H4 (cell line): ENCODE data around the gene GPR4. TPM values are rescaled to one million over a fixed set of nuclear protein-coding genes. Genes with fewer than 3 reads are reported as not detected.
"Not testable (repeated sequence)": the region's sequence is repeated elsewhere in the genome, so short reads cannot be mapped to it uniquely, and the experiment has no call there.

Experiments
- DNase-seq: peaks from one replicate; pipeline ENCODE4 v3.0.0-alpha.2; 2015; ENCODE audit warnings: low spot score
- total RNA-seq: library from RNA; depleted of rRNA; stranded (reverse); fragments of >200 nt; shearing (Covaris generic); gene quantifications from 2 replicates; pipeline ENCODE4 v1.2.3, GENCODE V29; 2014; rRNA removed

GPR4 gene
- total RNA-seq = not detected in 2 replicates

DNA sequence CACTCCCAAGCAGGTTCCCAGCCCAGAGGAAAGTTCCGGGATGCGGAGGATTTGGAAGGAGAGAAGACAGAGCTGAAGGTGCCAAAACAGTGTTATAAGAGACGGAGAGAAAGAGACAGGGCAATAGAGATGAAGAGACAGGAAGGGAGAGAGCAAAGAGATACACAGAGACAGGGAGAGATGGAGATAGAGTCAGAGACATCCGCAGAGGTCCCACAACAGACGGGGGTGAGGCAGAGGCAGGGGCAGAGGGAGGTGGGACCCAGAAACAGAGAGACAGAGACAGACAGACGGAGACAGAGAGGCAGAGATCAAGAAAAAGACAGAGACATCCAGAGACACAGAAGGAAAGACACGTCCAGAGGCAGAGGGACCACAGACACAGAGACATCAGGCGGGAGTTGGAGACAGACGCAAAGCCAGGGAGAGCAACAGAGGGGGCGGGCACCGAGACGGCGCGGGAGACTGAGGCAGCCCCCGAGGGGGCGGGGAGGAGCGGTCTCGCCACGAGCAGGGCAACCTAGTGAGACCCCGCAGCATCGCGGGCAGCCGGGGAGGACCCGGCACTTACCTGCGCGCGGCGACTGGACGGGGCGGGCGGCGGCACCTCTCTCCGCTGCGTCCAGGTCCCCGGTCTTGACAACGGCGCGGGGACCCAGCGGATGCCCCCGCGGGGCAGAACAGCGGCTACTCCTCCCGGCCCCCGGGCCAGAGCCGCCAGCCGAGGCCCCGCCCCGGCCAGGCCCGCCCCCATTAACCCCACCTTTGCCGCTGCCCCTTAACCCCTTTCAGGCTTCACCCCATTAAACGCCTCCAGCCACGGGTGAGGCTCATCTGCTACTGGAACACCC, at the start of gene GPR4:
Gene GPR4, minus strand, starts transcription at position 689 of the 851 bp plus-strand sequence. CDS start 10,346 bp downstream, outside the sequence.
- DNase-seq = no peak

- DNase-seq = no peak
These were observed 48.7 kb upstream of the GPR4 start for GRCh38 chr19:45650722-45651121.

- no peak for DNase-seq
These were observed 44.3 kb upstream of the GPR4 start for GRCh38 chr19:45646345-45646698.

DNA sequence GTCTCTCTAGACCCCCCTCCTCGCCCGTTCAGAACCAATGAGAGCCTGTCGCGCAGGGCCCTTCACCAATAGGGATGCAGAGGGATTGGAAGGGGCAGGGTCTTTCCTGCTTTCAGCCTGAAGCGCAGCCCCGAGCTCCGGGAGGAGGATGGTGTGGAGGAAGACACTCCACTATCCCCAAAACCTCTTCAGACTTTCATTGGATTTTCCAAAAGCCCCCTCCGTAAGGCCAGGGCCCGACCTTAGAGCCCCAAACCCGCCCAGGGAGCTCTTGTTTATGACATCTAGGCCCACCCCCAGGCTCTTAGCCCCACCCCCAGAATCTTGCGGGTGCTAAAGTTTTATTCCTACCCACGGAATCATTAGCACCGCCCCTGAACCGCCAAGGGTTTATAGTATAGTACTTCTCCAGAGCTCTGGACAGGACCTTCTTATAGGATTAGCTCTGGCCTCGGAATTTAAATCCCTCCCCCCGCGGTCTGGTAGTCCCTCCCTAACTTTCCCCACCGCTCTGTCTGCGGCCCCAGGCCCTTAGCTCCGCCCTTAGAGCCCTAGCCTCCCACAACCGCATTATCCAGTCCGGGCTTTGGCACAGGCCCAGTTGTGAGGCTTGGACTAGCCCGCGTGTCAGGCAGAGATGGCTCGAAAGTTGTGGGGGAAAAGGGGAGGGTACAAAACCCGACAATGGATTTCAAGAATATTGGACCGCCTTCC, 43.8 kb upstream of the GPR4 start:
- DNase-seq = peak; percentile 76

DNA sequence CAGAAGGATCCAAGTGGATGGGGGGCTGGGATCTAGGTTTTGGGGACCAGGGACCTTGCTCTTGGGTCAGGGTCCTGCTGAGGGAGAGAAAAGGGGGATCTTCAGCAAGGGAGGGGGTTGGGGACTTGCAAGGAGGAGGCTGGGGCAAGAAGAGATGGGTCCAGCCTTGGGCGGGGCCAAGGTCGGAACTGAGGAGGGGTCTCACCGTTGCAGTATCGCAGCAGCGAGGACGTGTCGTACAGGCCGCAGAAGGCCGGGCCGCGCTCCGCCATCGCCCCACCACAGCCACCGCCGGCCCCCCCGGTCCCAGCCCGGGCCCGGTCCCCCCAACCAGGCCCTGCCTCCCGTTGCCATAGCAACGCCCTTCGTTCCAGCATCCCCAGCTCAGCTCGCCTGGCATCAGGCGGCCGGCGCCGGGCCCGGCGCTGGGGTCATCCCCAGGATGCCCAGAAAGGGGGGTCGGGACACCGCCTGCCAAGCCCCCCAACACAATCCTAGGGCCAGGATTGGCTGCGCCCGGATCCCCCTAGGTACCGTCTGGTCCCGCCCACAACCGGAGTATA, 43.1 kb upstream of the GPR4 start:
- DNase-seq = no peak

DNA sequence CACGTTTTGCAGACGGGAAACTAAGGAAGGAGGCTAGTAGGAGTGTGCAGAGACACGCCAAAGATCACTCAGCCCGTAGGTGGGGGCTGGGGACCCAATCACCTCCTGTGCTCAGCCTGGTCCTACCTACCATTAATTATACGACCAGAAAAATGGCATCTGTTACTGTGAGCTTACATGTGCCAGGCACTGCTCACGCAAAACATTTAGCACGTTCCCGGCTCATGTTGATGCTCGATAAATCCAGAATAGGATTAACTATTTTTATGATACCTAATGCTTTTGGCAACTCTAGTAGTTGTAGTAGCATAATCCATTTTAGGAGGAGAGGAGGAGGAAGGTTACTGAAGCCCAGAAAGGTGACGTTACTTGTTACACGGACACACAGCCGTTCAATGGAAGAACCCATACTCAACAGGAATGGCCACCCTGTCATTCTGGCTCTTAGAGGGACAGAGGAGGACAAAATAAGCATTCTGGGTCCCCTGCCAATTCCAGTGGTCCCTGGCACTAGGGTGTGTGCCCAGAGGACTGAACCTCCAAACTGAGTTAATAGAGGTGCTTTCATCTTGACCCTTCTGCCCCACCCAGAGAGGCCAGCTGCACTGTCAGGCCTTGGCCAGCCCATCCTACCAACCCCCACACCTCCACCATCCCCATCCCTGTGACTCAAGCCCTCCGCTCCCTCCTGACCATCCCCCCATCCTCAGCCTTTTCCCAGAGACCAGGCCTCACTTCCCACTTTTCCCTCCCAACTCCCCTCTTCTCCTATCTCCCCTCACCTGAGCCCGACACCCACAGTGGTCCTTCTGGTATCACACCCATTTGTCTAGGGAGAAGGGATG, 42.1 kb upstream of the GPR4 start:
- no peak for DNase-seq

DNA sequence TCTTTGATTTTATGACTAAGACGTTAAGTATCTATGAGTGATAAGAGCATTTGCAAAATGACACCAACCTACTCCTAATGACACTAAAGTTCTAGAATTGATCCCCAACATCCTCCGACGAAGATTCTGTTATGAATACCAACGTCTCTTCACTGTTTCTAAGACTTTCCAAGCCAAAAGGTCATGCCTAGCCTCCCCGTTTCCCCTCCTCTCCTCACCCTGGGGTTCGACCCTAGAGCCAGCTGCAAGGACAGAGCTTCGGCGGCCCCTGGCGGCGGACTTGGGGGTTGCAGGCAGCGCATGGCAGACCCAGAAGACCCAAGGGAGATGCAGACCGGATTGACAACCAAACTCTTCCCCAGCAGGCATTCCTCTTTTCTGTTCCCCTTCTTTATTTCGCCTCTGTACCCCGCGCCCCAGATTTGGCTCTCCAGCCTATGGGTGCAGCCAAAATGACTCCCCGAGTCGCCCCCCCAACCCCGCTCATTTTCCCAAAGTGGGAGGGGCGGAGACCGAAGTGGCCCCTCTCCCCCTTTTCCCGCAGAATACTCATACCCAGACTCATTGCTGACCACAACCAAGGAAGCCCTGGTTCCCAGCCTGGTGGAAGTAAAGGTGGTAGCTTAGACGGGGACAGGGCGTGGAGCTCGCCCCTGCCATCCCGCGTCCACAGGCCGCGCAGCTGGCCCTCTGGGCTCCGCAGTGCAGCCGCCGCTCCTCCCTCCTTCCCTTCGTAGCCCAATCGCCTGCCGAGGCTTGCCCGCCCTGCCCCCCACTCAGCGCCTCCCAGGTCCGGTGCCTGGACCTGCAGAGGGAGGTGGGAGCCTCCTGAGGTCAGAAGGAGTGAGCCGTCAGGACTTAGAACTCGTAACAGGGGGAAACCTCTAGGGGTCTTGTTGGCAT, 41.3 kb upstream of the GPR4 start:
- DNase-seq = peak; percentile 33

DNA sequence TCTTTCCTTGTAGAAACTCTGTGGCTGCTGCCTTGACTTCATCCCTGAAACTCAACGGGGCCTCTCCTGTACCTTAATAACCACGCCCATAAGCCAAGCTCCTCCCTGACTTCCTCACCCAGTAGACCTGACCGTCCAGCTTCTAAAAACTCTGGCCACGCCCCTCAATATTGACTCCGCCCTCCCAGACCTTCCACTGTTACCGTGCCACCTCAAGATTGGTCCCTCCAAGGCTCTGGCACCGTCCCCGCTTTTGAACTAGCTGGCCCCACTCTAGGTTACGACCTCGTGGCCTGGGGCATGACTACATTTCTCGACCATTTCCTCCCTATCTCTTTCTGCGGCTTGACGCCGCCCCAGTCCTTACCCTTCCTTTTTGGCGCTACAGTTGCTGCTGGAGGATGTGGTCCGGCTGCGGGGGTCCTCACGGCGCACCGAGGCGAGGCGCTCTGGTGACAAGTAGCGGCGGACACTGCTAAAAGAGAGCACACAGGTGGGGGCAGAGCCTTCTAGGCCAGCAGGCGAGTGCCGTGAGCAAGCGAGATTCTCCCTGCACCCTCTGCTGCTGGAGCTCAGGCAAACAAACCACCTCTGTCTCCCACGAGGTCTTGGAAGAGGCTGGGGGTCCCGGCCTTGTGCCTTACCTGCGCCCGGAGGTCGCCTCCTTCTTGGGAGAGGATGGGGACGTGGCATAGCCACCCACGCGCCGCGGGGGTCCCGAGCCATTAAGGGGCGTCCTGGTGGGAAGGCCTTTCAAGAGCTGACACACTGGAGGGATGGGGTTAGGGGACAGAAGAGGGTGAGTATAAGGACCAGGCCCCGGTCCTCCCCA, 39.5 kb upstream of the GPR4 start:
- DNase-seq = no peak

DNA sequence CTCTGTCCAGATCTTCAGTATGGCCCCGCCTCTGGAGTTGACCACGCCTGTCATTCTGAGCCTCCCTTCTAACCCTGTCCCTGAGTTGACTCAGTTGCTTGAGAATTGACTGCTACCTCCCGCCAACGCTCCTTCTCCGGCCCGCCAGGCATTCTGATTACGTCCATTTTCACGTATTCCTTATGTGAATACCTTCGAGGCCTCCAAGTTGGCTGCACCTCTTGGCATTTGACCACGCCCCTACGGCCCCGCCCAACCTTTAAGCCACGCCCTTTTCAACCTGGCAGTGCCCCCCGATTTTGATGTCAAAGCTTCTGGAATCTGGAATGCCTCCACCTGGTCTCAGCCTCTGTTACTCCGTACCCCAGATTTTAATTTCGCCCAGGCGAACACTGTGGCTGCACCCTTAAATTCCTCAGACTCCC, 38.8 kb upstream of the GPR4 start:
- DNase-seq = no peak

DNA sequence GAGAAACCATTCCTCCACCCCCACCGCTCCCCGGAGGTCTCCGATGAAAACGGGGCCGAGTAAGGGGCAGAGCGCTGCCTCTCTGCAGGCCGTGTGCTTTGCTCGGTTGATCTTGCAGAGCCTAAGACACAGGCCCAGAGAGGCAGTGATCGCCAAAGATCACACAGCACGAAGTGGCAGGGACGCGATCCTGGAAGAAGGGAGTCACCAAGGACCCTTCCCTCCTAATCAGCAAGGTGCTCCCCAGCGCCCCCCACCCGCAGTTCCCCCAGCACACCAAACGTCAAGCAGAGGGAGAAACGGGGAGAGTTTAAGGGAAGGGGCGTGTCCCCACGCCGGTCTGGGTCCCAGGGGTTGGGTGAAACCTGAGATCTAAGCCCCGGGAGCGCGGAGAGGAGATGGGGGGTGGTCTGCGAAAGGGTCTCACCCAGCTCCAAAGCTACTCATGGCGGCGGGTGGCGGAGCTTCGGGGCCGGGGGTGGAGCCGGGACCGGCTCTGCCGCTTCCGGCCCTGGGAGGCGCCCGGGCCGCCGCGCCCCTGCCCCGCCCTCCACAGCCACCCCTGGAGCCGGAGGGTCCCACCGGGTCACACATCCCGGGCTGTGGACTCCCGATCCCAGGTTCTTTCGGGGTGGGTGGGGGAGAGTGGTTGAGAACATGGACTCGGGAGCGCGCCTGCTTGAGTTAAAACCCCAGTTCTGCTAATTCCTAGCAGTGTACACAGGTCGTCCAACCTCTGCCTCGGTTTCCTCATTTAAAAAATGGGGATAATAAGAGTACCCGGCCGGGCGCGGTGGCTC, 37.1 kb upstream of the GPR4 start, which contains the start of gene EML2:
Gene EML2, minus strand, starts transcription at position 468 of the 800 bp plus-strand sequence. Its CDS starts 21 bp downstream, at position 447.
- DNase-seq = no peak

GRCh38 chr19:45637890-45638667, 36.1 kb upstream of the GPR4 start:
- no peak for DNase-seq

DNA sequence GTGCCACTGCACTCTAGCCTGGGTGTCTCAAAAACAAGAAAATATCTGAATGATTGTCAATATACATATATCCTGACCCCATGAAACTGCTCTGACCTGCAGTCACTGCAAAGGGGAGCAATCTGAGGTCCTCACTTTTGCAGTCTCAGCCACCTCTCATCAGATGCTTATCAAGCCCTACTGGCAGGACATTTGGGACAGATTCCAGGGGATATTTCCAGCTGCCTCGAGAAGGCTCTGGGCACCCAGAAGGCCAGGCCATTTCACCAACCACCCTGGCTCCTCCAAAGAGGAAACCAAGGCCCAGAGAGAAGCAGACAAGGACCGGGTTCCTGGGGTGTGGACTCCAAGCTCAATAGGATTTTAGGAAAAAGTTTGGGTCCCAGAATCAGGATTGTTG, 34.9 kb upstream of the GPR4 start:
- no peak for DNase-seq

- DNase-seq = no peak
These were observed 34.3 kb upstream of the GPR4 start for GRCh38 chr19:45636275-45636674.

DNA sequence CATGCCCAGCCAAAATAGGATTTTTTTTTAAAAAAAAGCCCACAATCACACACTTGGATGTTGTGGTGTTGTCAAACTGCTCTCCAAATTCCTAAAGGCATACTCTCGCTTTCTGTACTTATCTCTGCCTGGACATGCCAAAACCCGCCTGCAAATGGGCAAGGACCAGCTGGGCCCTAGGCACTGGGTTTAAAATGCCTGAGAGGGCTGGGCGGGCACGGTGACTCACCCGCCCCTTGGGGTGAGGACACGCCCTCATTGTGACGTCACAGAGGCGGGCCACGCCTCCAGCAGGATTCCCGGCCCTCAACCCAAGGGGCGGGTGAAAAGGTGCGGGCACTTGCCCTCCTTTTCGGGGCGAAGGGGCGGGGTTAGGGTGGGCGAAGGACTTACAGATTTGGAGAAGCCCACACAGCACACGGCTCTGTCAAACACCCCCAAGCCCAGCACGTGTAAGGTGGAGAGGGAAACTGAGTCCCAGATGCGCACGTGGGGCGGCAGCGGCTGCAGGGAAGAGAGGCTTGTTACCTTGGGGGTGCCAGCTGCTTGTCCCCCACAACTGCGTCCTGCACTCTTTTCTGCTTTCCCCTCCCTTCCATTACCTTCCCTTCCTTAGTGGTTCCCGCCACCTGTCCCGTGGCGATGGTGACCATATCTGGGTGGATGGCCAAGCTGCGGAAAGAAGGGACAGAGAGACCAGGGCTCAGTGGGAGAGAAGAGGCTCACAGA, 30.6 kb upstream of the GPR4 start:
- DNase-seq = peak; percentile 73

DNA sequence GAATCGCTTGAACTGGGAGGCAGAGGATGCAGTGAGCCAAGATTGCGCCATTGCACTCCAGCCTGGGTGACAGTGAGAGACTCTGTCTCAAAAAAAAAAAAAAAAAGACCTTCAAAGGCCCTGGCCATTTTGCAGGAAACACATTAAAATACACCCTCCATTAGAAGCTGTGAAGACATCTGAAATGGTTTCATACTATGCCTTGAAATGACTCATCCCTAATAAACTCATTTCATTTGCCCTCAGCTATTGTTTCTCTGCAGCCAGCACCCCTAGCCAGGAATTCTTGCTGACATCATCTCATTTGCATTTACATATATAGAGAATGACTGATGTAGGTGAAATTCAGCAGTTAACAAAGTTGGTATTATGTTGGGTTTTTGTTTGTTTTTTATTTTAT, 28.5 kb upstream of the GPR4 start:
- peak; percentile 69 for DNase-seq

DNA sequence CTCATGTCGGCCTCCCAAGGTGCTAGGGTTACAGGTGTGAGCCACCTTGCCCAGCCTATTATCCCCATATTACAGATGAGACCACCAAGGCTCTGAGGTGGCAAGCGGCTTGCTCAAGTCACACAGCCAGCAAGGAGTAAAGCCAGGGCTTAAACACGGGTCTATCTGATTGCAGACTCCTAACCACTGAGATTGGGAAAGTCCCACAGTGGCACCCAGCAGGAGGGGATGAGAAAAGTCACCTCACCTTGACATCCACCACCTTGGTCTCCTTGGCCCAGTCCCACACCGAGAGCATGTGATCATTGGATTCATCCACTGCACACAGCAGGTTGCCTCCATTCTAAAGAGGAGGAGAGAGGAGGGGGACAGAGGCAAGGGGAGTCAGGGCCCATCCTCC, 27.7 kb upstream of the GPR4 start:
- no peak for DNase-seq

GRCh38 chr19:45628219-45628618, 26.2 kb upstream of the GPR4 start:
- not testable (repeated sequence) for DNase-seq
